ENCODE measurements around the gene COPG1.
"Not testable (repeated sequence)": the region's sequence is repeated elsewhere in the genome, so short reads cannot be mapped to it uniquely, and the experiment has no call there.

The COPG1 gene

GRCh38 chr3:129218742-129219141 is 30.7 kb upstream of the COPG1 start:
- Histone ChIP-seq H3K27me3 (ENCODE audit: insufficient read depth, insufficient read length) (no peaks in the 10 kb centered on the region), H3K9me3 (ENCODE audit: insufficient read depth, low read length) (no peaks in the 10 kb centered on the region), H3K4me3 (ENCODE audit: insufficient read length, low read depth) (no peak overlapping the region), H3K4me1 (ENCODE audit: insufficient read depth, insufficient read length) (no peaks in the 10 kb centered on the region), H3K9ac (ENCODE audit: insufficient read length, low read depth) (no peak overlapping the region), H3K36me3 (ENCODE audit: insufficient read depth, insufficient read length, low read length) (no peaks in the 10 kb centered on the region)
- DNase-seq (ENCODE audit: low read depth, low spot score), result no peak
- TF ChIP-seq YY1 (IDR thresholded peaks at IDR 0.05; ENCODE audit: insufficient read depth, insufficient read length) (no peak), SUZ12 (IDR thresholded peaks at IDR 0.05; ENCODE audit: extremely low read depth, insufficient read depth, insufficient read length) (no peak), ZNF274 (IDR thresholded peaks at IDR 0.05; ENCODE audit: low read depth, low read length) (no peak)

- not testable (repeated sequence) for H3K9me3 ChIP-seq (ENCODE audit: insufficient read depth, low read length); H3K36me3 ChIP-seq (ENCODE audit: insufficient read depth, insufficient read length, low read length); H3K27me3 ChIP-seq (ENCODE audit: insufficient read depth, insufficient read length); H3K9ac ChIP-seq (ENCODE audit: insufficient read length, low read depth); H3K4me3 ChIP-seq (ENCODE audit: insufficient read length, low read depth); H3K4me1 ChIP-seq (ENCODE audit: insufficient read depth, insufficient read length); DNase-seq (ENCODE audit: low read depth, low spot score)
Measured at GRCh38 chr3:129224387-129224786, 25.0 kb upstream of the COPG1 start.

GRCh38 chr3:129224984-129225393 is 24.4 kb upstream of the COPG1 start:
- H3K9me3 ChIP-seq (ENCODE audit: insufficient read depth, low read length), result no peaks in the 10 kb centered on the region
- H3K4me3 ChIP-seq (ENCODE audit: insufficient read length, low read depth), result no peak overlapping the region
- DNase-seq (ENCODE audit: low read depth, low spot score), result no peak
- H3K4me1 ChIP-seq (ENCODE audit: insufficient read depth, insufficient read length), result peaks cover 8% of the 10 kb centered on the region
- no peak overlapping the region for H3K9ac ChIP-seq (ENCODE audit: insufficient read length, low read depth)
- no peaks in the 10 kb centered on the region for H3K36me3 ChIP-seq (ENCODE audit: insufficient read depth, insufficient read length, low read length)
- H3K27me3 ChIP-seq (ENCODE audit: insufficient read depth, insufficient read length), result no peaks in the 10 kb centered on the region
- TF ChIP-seq SUZ12 (IDR thresholded peaks at IDR 0.05; ENCODE audit: extremely low read depth, insufficient read depth, insufficient read length), result no peak
- no peak for TF ChIP-seq ZNF274 (IDR thresholded peaks at IDR 0.05; ENCODE audit: low read depth, low read length)
- TF ChIP-seq YY1 (IDR thresholded peaks at IDR 0.05; ENCODE audit: insufficient read depth, insufficient read length), result no peak

- Histone ChIP-seq H3K9me3 (ENCODE audit: insufficient read depth, low read length) (no peaks in the 10 kb centered on the region), H3K9ac (ENCODE audit: insufficient read length, low read depth) (no peak overlapping the region), H3K4me3 (ENCODE audit: insufficient read length, low read depth) (no peak overlapping the region), H3K4me1 (ENCODE audit: insufficient read depth, insufficient read length) (peaks cover 8% of the 10 kb centered on the region), H3K27me3 (ENCODE audit: insufficient read depth, insufficient read length) (no peaks in the 10 kb centered on the region), H3K36me3 (ENCODE audit: insufficient read depth, insufficient read length, low read length) (no peaks in the 10 kb centered on the region)
- DNase-seq (ENCODE audit: low read depth, low spot score), result no peak
- TF ChIP-seq YY1 (IDR thresholded peaks at IDR 0.05; ENCODE audit: insufficient read depth, insufficient read length) (no peak), ZNF274 (IDR thresholded peaks at IDR 0.05; ENCODE audit: low read depth, low read length) (no peak), SUZ12 (IDR thresholded peaks at IDR 0.05; ENCODE audit: extremely low read depth, insufficient read depth, insufficient read length) (no peak)
Measured at GRCh38 chr3:129226374-129226773, 23.0 kb upstream of the COPG1 start.

- no peak for TF ChIP-seq YY1 (IDR thresholded peaks at IDR 0.05; ENCODE audit: insufficient read depth, insufficient read length)
- TF ChIP-seq SUZ12 (IDR thresholded peaks at IDR 0.05; ENCODE audit: extremely low read depth, insufficient read depth, insufficient read length), result no peak
- no peak for TF ChIP-seq ZNF274 (IDR thresholded peaks at IDR 0.05; ENCODE audit: low read depth, low read length)
- DNase-seq (ENCODE audit: low read depth, low spot score), result no peak
- H3K9me3 ChIP-seq (ENCODE audit: insufficient read depth, low read length), result no peaks in the 10 kb centered on the region
- H3K9ac ChIP-seq (ENCODE audit: insufficient read length, low read depth), result no peak overlapping the region
- H3K27me3 ChIP-seq (ENCODE audit: insufficient read depth, insufficient read length), result no peaks in the 10 kb centered on the region
- peaks cover 8% of the 10 kb centered on the region for H3K4me1 ChIP-seq (ENCODE audit: insufficient read depth, insufficient read length)
- H3K4me3 ChIP-seq (ENCODE audit: insufficient read length, low read depth), result no peak overlapping the region
- H3K36me3 ChIP-seq (ENCODE audit: insufficient read depth, insufficient read length, low read length), result no peaks in the 10 kb centered on the region
Measured at GRCh38 chr3:129228891-129229585, 20.4 kb upstream of the COPG1 start.

- no peaks in the 10 kb centered on the region for H3K27me3 ChIP-seq (ENCODE audit: insufficient read depth, insufficient read length)
- H3K9me3 ChIP-seq (ENCODE audit: insufficient read depth, low read length), result no peaks in the 10 kb centered on the region
- TF ChIP-seq SUZ12 (IDR thresholded peaks at IDR 0.05; ENCODE audit: extremely low read depth, insufficient read depth, insufficient read length) (no peak), YY1 (IDR thresholded peaks at IDR 0.05; ENCODE audit: insufficient read depth, insufficient read length) (no peak)
- DNase-seq (ENCODE audit: low read depth, low spot score), result no peak
- no peak overlapping the region for H3K9ac ChIP-seq (ENCODE audit: insufficient read length, low read depth)
- H3K36me3 ChIP-seq (ENCODE audit: insufficient read depth, insufficient read length, low read length), result no peaks in the 10 kb centered on the region
- no peak overlapping the region for H3K4me3 ChIP-seq (ENCODE audit: insufficient read length, low read depth)
- peaks cover 8% of the 10 kb centered on the region for H3K4me1 ChIP-seq (ENCODE audit: insufficient read depth, insufficient read length)
Measured at GRCh38 chr3:129230311-129231019, 18.9 kb upstream of the COPG1 start.

- no peak for TF ChIP-seq YY1 (IDR thresholded peaks at IDR 0.05; ENCODE audit: insufficient read depth, insufficient read length)
- TF ChIP-seq SUZ12 (IDR thresholded peaks at IDR 0.05; ENCODE audit: extremely low read depth, insufficient read depth, insufficient read length), result no peak
- no peak for TF ChIP-seq ZNF274 (IDR thresholded peaks at IDR 0.05; ENCODE audit: low read depth, low read length)
- no peak for DNase-seq (ENCODE audit: low read depth, low spot score)
- peaks cover 8% of the 10 kb centered on the region for H3K4me1 ChIP-seq (ENCODE audit: insufficient read depth, insufficient read length)
Measured at GRCh38 chr3:129231331-129232119, 17.9 kb upstream of the COPG1 start.

More at GRCh38 chr3:129231331-129232119, 17.9 kb upstream of the COPG1 start:
- Histone ChIP-seq H3K27me3 (ENCODE audit: insufficient read depth, insufficient read length) (no peaks in the 10 kb centered on the region), H3K9ac (ENCODE audit: insufficient read length, low read depth) (no peak overlapping the region), H3K4me3 (ENCODE audit: insufficient read length, low read depth) (no peak overlapping the region), H3K9me3 (ENCODE audit: insufficient read depth, low read length) (no peaks in the 10 kb centered on the region), H3K36me3 (ENCODE audit: insufficient read depth, insufficient read length, low read length) (no peaks in the 10 kb centered on the region)
